Kidney epithelial cell (primary cell): ENCODE results near the gene MECR. TPM values are rescaled to one million over a fixed set of nuclear protein-coding genes. Genes with fewer than 3 reads are reported as not detected.

Source experiments
- DNase-seq: peaks from one replicate; pipeline ENCODE4 v3.0.0-alpha.2; 2010; ENCODE audit warnings: low read depth
- H3K27me3 ChIP-seq: 2 replicates; pipeline ENCODE4 v1.6.0; 2011; ENCODE audit warnings: low read length; ENCODE audit not compliant: control insufficient read depth, insufficient read depth
- H3K36me3 ChIP-seq: 2 replicates; pipeline ENCODE4 v1.5.1; 2011; ENCODE audit warnings: low read length; ENCODE audit not compliant: control insufficient read depth, insufficient read depth
- H3K4me3 ChIP-seq: 2 replicates; pipeline ENCODE4 v1.5.1; 2011; ENCODE audit warnings: low read depth, mild to moderate bottlenecking, control low read depth, low read length
- total RNA-seq: library from RNA; depleted of rRNA; stranded (reverse); fragments of >200 nt; gene quantifications from 2 replicates; pipeline ENCODE4 v1.2.3, GENCODE V29; 2015
- TF ChIP-seq, protein P1 (sequence below): IDR thresholded peaks from 2 replicates; pipeline ENCODE4 v1.5.1; 2011; ENCODE audit warnings: mild to moderate bottlenecking, moderate library complexity, low read length, control low read depth, inconsistent platforms; ENCODE audit not compliant: insufficient read depth, poor library complexity, severe bottlenecking

MECR gene
- total RNA-seq, 1 donor from 2014 or later: 23.6 TPM

GRCh38 chr1:29142714-29143113 lies 88.0 kb downstream of the MECR start:
- H3K36me3 ChIP-seq: peaks cover 2% of the 10 kb centered on the region
- TF ChIP-seq, protein P1, sequence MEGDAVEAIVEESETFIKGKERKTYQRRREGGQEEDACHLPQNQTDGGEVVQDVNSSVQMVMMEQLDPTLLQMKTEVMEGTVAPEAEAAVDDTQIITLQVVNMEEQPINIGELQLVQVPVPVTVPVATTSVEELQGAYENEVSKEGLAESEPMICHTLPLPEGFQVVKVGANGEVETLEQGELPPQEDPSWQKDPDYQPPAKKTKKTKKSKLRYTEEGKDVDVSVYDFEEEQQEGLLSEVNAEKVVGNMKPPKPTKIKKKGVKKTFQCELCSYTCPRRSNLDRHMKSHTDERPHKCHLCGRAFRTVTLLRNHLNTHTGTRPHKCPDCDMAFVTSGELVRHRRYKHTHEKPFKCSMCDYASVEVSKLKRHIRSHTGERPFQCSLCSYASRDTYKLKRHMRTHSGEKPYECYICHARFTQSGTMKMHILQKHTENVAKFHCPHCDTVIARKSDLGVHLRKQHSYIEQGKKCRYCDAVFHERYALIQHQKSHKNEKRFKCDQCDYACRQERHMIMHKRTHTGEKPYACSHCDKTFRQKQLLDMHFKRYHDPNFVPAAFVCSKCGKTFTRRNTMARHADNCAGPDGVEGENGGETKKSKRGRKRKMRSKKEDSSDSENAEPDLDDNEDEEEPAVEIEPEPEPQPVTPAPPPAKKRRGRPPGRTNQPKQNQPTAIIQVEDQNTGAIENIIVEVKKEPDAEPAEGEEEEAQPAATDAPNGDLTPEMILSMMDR: no peak
- DNase-seq: no peak
- H3K4me3 ChIP-seq: no peak overlapping the region
- no peaks in the 10 kb centered on the region for H3K27me3 ChIP-seq

Other genes starting within 250 kb of the MECR start
- 2.1 and 2.9 TPM in 2 replicates for gene TMEM200B, start 107.0 kb downstream of the MECR start, total RNA-seq
- 30.0 and 40.2 TPM in 2 replicates for gene SRSF4, start 49.0 kb downstream of the MECR start, total RNA-seq
- 55.4 and 80.4 TPM in 2 replicates for gene PTPRU, start 5.6 kb upstream of the MECR start, total RNA-seq